Measurements from ENCODE around the gene MAPK7.

Gene MAPK7

DNA sequence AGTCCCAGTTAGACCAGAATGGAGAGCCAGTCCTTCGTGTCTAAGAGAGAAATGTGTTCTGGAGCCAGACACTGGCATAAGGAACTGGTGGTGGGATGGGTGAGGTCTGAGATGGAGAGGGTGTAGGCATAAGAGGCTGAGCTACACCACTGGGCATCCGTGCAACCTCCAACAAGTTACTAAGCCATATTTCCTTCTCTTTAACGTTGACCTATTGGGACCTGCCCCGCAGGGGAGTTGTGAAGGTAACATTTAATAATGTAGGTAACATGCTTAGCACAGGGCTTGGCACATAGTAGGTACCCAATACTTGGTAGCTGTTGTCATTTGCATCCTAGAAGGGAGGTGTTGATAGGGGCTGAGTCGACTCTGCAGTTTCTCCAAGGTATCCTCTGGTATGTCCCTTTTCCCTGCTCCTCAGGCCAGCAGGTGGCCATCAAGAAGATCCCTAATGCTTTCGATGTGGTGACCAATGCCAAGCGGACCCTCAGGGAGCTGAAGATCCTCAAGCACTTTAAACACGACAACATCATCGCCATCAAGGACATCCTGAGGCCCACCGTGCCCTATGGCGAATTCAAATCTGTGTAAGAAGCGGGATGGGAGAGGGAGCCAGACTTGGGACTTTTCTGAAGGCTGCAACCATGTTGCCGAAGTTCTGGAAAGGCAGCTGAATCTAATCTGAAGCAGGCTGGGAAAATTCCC is 1.2 kb downstream of the MAPK7 start:
- DNase-seq = no peak
- Histone ChIP-seq H3K27ac (ENCODE audit: insufficient read depth, low read length, poor library complexity, severe bottlenecking) (no peak overlapping the region), H3K9me3 (ENCODE audit: control insufficient read depth, low read length) (no peaks in the 10 kb centered on the region), H3K27me3 (replicated peaks; ENCODE audit: control insufficient read depth, insufficient read depth, low read length, poor library complexity, severe bottlenecking) (no peaks in the 10 kb centered on the region), H3K4me1 (ENCODE audit: control insufficient read depth, insufficient read depth, low read length, poor library complexity, severe bottlenecking) (peaks cover 5% of the 10 kb centered on the region), H3K4me3 (ENCODE audit: insufficient read depth, low read depth, low read length, poor library complexity, severe bottlenecking) (no peak overlapping the region), H3K36me3 (ENCODE audit: control insufficient read depth, insufficient read depth, low read length) (peaks cover 22% of the 10 kb centered on the region)

DNA sequence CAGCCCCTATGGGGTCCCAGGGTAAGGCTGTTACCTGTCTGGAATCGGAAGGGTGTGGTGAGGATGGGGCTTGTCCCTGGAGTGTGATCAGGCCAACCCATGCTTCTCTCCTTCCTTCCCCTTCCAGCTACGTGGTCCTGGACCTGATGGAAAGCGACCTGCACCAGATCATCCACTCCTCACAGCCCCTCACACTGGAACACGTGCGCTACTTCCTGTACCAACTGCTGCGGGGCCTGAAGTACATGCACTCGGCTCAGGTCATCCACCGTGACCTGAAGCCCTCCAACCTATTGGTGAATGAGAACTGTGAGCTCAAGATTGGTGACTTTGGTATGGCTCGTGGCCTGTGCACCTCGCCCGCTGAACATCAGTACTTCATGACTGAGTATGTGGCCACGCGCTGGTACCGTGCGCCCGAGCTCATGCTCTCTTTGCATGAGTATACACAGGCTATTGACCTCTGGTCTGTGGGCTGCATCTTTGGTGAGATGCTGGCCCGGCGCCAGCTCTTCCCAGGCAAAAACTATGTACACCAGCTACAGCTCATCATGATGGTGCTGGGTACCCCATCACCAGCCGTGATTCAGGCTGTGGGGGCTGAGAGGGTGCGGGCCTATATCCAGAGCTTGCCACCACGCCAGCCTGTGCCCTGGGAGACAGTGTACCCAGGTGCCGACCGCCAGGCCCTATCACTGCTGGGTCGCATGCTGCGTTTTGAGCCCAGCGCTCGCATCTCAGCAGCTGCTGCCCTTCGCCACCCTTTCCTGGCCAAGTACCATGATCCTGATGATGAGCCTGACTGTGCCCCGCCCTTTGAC is 2.4 kb downstream of the MAPK7 start:
- H3K36me3 ChIP-seq (ENCODE audit: control insufficient read depth, insufficient read depth, low read length) = peaks cover 22% of the 10 kb centered on the region
- H3K4me3 ChIP-seq (ENCODE audit: insufficient read depth, low read depth, low read length, poor library complexity, severe bottlenecking) = no peak overlapping the region
- H3K4me1 ChIP-seq (ENCODE audit: control insufficient read depth, insufficient read depth, low read length, poor library complexity, severe bottlenecking) = peaks cover 5% of the 10 kb centered on the region
- no peak overlapping the region for H3K27ac ChIP-seq (ENCODE audit: insufficient read depth, low read length, poor library complexity, severe bottlenecking)
- no peaks in the 10 kb centered on the region for H3K27me3 ChIP-seq (replicated peaks; ENCODE audit: control insufficient read depth, insufficient read depth, low read length, poor library complexity, severe bottlenecking)
- H3K9me3 ChIP-seq (ENCODE audit: control insufficient read depth, low read length) = no peaks in the 10 kb centered on the region
- no peak for DNase-seq

DNA sequence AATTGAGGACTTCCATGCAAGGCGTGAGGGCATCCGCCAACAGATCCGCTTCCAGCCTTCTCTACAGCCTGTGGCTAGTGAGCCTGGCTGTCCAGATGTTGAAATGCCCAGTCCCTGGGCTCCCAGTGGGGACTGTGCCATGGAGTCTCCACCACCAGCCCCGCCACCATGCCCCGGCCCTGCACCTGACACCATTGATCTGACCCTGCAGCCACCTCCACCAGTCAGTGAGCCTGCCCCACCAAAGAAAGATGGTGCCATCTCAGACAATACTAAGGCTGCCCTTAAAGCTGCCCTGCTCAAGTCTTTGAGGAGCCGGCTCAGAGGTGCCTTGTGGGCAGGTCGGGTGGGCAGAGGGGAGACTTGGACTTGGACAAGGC is 3.1 kb downstream of the MAPK7 start:
- Histone ChIP-seq H3K4me3 (ENCODE audit: insufficient read depth, low read depth, low read length, poor library complexity, severe bottlenecking) (no peak overlapping the region), H3K36me3 (ENCODE audit: control insufficient read depth, insufficient read depth, low read length) (peaks cover 22% of the 10 kb centered on the region), H3K9me3 (ENCODE audit: control insufficient read depth, low read length) (no peaks in the 10 kb centered on the region), H3K27me3 (replicated peaks; ENCODE audit: control insufficient read depth, insufficient read depth, low read length, poor library complexity, severe bottlenecking) (no peaks in the 10 kb centered on the region), H3K4me1 (ENCODE audit: control insufficient read depth, insufficient read depth, low read length, poor library complexity, severe bottlenecking) (peaks cover 5% of the 10 kb centered on the region), H3K27ac (ENCODE audit: insufficient read depth, low read length, poor library complexity, severe bottlenecking) (no peak overlapping the region)
- DNase-seq = no peak

DNA sequence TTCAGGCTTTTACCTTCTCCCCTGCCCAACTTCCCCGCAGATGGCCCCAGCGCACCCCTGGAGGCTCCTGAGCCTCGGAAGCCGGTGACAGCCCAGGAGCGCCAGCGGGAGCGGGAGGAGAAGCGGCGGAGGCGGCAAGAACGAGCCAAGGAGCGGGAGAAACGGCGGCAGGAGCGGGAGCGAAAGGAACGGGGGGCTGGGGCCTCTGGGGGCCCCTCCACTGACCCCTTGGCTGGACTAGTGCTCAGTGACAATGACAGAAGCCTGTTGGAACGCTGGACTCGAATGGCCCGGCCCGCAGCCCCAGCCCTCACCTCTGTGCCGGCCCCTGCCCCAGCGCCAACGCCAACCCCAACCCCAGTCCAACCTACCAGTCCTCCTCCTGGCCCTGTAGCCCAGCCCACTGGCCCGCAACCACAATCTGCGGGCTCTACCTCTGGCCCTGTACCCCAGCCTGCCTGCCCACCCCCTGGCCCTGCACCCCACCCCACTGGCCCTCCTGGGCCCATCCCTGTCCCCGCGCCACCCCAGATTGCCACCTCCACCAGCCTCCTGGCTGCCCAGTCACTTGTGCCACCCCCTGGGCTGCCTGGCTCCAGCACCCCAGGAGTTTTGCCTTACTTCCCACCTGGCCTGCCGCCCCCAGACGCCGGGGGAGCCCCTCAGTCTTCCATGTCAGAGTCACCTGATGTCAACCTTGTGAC is 3.6 kb downstream of the MAPK7 start:
- Histone ChIP-seq H3K4me1 (ENCODE audit: control insufficient read depth, insufficient read depth, low read length, poor library complexity, severe bottlenecking) (peaks cover 5% of the 10 kb centered on the region), H3K27me3 (replicated peaks; ENCODE audit: control insufficient read depth, insufficient read depth, low read length, poor library complexity, severe bottlenecking) (no peaks in the 10 kb centered on the region), H3K9me3 (ENCODE audit: control insufficient read depth, low read length) (no peaks in the 10 kb centered on the region), H3K4me3 (ENCODE audit: insufficient read depth, low read depth, low read length, poor library complexity, severe bottlenecking) (no peak overlapping the region), H3K27ac (ENCODE audit: insufficient read depth, low read length, poor library complexity, severe bottlenecking) (no peak overlapping the region), H3K36me3 (ENCODE audit: control insufficient read depth, insufficient read depth, low read length) (peaks cover 22% of the 10 kb centered on the region)
- DNase-seq = no peak

DNA sequence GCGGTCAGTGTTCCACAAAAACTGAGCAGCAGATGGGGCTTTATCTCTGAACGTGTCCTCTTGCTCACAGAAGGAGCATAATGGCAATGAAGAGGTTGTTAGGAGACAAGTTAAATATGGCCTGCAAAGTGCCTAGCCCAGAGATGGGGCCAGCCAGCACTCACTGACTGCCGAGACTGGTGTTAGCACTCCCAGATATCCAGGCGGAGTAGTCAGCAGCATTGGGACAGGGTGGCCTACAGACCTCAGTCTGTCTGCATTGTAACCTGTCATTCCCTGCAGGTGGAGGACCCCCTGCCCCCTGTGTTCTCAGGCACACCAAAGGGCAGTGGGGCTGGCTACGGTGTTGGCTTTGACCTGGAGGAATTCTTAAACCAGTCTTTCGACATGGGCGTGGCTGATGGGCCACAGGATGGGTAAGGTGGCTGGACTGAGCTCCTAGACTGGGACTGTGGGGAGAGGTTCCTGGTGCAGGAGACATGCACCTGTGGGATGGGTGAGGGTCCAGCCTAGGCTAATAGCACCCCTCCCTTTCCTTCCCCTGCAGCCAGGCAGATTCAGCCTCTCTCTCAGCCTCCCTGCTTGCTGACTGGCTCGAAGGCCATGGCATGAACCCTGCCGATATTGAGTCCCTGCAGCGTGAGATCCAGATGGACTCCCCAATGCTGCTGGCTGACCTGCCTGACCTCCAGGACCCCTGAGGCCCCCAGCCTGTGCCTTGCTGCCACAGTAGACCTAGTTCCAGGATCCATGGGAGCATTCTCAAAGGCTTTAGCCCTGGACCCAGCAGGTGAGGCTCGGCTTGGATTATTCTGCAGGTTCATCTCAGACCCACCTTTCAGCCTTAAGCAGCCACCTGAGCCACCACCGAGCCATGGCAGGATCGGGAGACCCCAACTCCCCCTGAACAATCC is 4.5 kb downstream of the MAPK7 start:
- DNase-seq = no peak
- H3K9me3 ChIP-seq (ENCODE audit: control insufficient read depth, low read length) = no peaks in the 10 kb centered on the region
- H3K4me3 ChIP-seq (ENCODE audit: insufficient read depth, low read depth, low read length, poor library complexity, severe bottlenecking) = no peak overlapping the region
- H3K27me3 ChIP-seq (replicated peaks; ENCODE audit: control insufficient read depth, insufficient read depth, low read length, poor library complexity, severe bottlenecking) = no peaks in the 10 kb centered on the region
- H3K4me1 ChIP-seq (ENCODE audit: control insufficient read depth, insufficient read depth, low read length, poor library complexity, severe bottlenecking) = peaks cover 5% of the 10 kb centered on the region
- H3K36me3 ChIP-seq (ENCODE audit: control insufficient read depth, insufficient read depth, low read length) = peaks cover 22% of the 10 kb centered on the region
- H3K27ac ChIP-seq (ENCODE audit: insufficient read depth, low read length, poor library complexity, severe bottlenecking) = no peak overlapping the region

DNA sequence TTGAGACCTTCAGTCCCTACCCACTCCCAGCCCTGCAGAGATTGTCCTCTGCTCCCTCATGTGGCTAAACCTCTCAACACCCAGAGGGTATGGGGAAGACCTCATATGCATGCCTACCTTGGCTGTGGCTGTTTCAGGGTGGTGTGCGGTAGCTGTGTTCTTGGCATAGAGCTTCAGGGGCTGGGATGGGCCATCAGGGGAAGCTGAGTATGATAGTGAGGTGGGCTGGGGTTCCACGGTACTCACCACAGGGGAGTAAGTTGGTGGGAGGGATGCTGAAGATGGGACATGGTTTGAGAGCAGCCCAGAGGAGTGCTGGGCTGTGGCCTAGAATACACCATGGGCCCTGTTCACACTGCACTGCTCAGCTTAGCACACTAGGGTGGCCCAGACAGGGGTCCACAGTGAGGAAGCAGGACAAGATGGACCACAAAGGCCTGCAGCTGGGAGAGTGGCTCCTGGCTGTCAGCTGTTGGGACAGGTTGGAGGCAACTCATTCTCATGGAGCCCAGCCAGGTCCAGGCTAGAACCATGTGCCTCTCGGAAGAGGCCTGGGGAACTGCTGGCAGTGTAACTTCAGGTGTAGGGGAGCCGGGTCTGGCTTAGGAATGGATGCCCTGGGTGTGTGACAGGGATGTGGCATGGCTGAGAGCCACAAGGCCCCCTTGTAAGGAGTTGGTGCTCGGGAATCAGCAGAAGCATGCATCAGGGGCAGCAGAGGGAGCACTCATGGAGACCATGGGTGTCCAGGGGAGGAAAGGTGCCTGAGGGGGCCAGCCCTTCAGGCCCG is 5.6 kb downstream of the MAPK7 start:
- Histone ChIP-seq H3K27me3 (replicated peaks; ENCODE audit: control insufficient read depth, insufficient read depth, low read length, poor library complexity, severe bottlenecking) (no peaks in the 10 kb centered on the region), H3K36me3 (ENCODE audit: control insufficient read depth, insufficient read depth, low read length) (peaks cover 22% of the 10 kb centered on the region), H3K4me1 (ENCODE audit: control insufficient read depth, insufficient read depth, low read length, poor library complexity, severe bottlenecking) (peaks cover 1% of the 10 kb centered on the region), H3K27ac (ENCODE audit: insufficient read depth, low read length, poor library complexity, severe bottlenecking) (no peak overlapping the region), H3K9me3 (ENCODE audit: control insufficient read depth, low read length) (no peaks in the 10 kb centered on the region), H3K4me3 (ENCODE audit: insufficient read depth, low read depth, low read length, poor library complexity, severe bottlenecking) (no peak overlapping the region)
- DNase-seq = no peak

DNA sequence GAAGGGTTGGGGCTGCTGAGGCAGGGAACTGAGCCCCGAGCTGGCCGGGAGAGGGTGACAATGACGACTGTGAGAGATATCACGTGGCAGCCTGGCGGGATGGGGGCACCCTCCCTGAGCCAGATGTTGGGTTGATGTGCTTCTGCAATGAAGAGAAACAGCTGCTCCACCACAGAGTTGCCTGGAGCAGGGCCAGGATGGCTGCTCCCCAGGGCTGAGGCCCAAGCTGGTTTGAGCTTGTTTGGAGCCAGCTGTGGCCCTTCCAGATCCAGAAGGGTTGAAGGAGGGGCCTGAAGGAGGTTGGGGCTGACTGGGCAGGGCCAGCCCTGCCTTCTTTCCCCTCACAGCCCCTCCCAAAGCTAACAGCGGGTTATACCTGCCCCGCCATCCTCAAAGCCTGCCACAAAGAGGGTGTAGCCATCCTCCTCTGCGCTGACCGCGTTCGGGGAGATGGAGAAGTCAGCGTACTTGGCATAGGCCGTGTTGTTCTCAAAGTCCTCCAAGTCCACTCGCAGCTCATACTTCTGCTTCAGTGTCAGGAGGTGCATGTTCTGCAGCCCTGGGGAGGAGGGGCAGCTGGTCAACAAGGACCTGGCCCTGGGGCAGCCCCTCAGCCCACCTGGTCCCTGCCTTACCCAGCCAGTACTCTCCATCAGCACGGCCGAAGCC is 6.6 kb downstream of the MAPK7 start:
- no peak overlapping the region for H3K4me3 ChIP-seq (ENCODE audit: insufficient read depth, low read depth, low read length, poor library complexity, severe bottlenecking)
- no peaks in the 10 kb centered on the region for H3K27me3 ChIP-seq (replicated peaks; ENCODE audit: control insufficient read depth, insufficient read depth, low read length, poor library complexity, severe bottlenecking)
- H3K27ac ChIP-seq (ENCODE audit: insufficient read depth, low read length, poor library complexity, severe bottlenecking) = no peak overlapping the region
- no peak for DNase-seq
- H3K4me1 ChIP-seq (ENCODE audit: control insufficient read depth, insufficient read depth, low read length, poor library complexity, severe bottlenecking) = no peaks in the 10 kb centered on the region
- peaks cover 22% of the 10 kb centered on the region for H3K36me3 ChIP-seq (ENCODE audit: control insufficient read depth, insufficient read depth, low read length)
- H3K9me3 ChIP-seq (ENCODE audit: control insufficient read depth, low read length) = no peaks in the 10 kb centered on the region

DNA sequence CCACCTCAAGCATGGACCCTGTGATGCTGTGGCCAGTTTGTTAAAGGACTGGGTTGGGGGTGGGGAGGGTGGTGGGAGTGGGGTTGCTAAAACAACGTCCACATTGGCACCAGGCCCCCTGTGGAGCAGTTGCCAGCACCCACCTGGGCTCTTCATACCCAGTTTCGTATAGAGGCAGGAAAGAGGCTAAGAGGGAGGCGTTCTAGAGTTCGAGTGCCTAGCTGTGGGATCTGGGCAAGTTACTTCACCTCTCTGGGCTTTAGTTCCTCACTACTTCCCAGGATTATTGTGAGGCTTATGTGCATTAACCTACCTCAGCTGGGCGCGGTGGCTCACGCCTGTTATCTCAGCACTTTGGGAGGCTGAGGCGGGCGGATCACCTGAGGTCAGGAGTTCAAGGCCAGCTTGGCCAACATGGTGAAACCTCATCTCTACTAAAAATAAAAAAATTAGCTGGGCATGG is 7.3 kb downstream of the MAPK7 start:
- Histone ChIP-seq H3K27me3 (replicated peaks; ENCODE audit: control insufficient read depth, insufficient read depth, low read length, poor library complexity, severe bottlenecking) (no peaks in the 10 kb centered on the region), H3K4me1 (ENCODE audit: control insufficient read depth, insufficient read depth, low read length, poor library complexity, severe bottlenecking) (no peaks in the 10 kb centered on the region), H3K4me3 (ENCODE audit: insufficient read depth, low read depth, low read length, poor library complexity, severe bottlenecking) (no peak overlapping the region), H3K9me3 (ENCODE audit: control insufficient read depth, low read length) (no peaks in the 10 kb centered on the region), H3K36me3 (ENCODE audit: control insufficient read depth, insufficient read depth, low read length) (peaks cover 18% of the 10 kb centered on the region), H3K27ac (ENCODE audit: insufficient read depth, low read length, poor library complexity, severe bottlenecking) (no peak overlapping the region)
- no peak for DNase-seq

Measured in effector memory CD4-positive, alpha-beta T cell (primary cell).